HG02938 (cell line): ENCODE results near the gene BTRC.
"Not testable (repeated sequence)": the region's sequence is repeated elsewhere in the genome, so short reads cannot be mapped to it uniquely, and the experiment has no call there.

ENCODE experiments used
- ATAC-seq: cut with Tn5 transposase; IDR thresholded peaks from one replicate; pipeline ENCODE4 v1.9.1; 2021; ENCODE audit warnings: mild to moderate bottlenecking, moderate library complexity; ENCODE audit not compliant: unreplicated experiment

BTRC gene

GRCh38 chr10:101353692-101354327 lies at the start of gene BTRC:
Gene BTRC (plus strand): TSS chr10:101354165. CDS start chr10:101354181, 16 bp downstream.
- peak; percentile 93 for ATAC-seq

GRCh38 chr10:101304316-101304715 lies 49.6 kb upstream of the BTRC start:
- ATAC-seq: no peak

- no peak for ATAC-seq
Observed at GRCh38 chr10:101305320-101306241, 48.4 kb upstream of the BTRC start.

- no peak for ATAC-seq
Observed at GRCh38 chr10:101308051-101308450, 45.9 kb upstream of the BTRC start.

DNA sequence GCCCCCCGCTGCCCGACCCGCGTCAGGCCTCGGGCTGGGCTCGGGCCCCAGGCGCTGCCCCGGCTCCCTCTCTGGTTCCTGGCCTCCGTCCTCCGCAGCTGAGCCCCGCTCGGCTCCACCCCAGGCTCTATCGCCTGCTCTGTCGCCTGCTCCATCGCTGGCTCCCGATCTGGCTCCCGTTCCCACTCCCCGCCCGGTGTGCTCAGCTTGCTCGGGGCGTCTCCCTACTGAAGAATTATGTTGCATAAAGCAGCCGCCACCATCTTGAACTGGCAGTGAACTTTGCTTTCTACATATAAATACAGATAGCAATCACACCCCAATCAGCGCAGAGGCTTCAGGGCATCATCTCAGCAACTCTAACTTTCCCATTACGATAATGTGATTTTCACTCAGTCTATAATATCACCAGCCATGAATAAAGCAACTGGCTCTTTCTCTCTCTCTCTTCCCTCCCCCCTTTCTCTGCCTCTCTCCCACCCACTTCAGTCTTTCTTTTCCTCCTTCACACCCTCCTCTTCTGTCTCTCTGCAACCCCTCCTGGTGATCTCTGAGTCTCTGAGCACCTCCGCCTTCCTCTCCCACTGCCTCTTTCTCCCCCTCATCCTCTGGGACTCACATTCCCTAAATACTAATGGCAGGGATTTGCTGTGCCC lies 43.3 kb upstream of the BTRC start:
- ATAC-seq: no peak

- ATAC-seq: no peak
Observed at GRCh38 chr10:101311185-101312066, 42.5 kb upstream of the BTRC start.

- ATAC-seq: no peak
Observed at GRCh38 chr10:101319241-101319915, 34.6 kb upstream of the BTRC start.

GRCh38 chr10:101321073-101321472 lies 32.9 kb upstream of the BTRC start:
- ATAC-seq: no peak

DNA sequence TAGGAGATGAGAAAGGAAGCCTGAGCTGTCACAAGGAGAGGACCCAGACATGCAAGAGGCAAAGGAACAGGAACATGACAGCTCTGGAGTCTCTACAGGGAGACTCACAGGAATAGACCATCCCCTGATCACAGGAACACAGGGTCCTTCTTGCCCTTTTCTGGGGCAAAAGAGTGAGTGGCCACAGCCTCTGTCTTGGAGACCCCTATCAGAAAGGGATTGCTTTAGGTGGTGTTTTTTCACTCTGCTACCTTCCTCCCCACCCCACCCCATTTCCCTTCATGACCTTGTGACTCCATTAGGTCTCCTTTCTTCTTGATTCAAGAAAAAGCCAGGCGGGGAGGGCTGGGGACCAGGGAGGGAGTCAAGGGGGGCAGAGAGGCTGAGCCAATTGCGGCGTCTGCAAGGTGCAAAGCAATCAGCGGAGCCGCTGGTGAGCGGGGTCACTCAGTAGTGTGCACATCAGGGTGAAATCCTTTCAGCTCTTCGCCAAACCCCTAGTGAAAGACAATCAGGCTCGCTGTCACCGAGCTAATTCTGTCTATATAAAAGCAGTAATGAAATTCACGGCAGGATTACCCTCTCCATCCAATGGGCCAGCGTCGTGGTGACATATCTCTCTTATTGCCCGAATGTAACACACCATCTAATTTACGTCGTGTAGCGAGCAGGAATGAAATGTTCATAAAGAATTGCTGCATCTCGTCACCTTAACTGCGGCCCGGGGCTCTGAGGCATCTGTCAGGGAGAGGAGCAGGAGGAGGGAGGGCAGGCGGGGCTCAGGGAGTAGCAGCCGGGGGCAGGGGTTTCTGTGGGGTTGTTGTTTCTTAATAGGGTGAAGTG lies 31.5 kb upstream of the BTRC start:
- ATAC-seq: no peak

DNA sequence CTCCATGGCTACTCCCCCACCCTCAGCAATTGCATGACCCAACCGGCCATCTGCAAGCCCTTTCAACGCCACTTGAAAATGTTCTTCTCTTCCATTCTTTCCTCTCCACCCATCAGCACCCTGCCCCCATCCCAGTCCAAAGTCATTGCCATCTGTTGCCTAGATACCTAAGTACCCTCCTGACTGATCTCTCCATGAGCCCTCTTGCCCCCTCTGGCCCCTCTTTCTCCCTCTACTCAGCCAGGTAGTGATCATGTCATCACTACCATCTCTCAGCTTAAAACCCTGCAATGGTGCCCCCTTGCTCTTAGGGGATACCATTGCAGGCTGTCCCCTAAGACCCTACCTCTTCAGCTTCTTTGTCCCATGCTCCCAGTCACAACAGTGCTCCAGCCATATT lies 30.5 kb upstream of the BTRC start:
- ATAC-seq: no peak

- not testable (repeated sequence) for ATAC-seq
Observed at GRCh38 chr10:101327454-101327853, 26.5 kb upstream of the BTRC start.

DNA sequence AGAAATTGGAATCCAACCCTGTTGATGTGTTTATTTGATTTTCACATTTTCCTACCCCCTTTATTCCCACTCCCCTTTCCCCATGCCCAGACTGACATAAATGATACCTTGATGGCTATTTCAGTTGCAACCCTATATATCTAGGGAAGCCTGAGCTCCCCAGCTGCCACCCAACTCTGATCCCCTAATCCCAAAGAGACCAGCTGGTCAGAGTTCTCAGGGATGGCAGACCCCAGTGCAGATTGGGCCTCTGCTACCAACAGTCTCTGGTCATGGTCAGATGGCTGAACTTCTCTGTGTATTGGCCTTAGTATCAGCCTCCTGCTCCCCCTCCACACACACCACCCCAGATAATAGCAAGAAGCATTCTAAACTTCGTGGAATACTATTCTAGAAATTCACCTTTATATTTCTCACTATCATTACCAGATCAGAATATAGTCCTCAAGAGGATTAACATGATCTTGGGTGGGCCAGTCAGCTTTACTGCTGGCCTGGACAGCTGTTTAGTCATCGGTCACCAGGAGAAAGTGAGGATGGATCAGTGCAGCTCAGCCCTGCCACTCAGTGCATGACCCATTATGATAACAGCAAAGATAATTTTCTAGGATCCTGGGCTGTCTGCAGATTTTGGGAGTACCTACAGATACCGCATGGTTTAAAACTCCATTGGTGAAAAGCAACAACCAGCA lies 24.5 kb upstream of the BTRC start:
- ATAC-seq: no peak

GRCh38 chr10:101330231-101330630 lies 23.7 kb upstream of the BTRC start:
- ATAC-seq: no peak

- no peak for ATAC-seq
Observed at GRCh38 chr10:101330631-101331225, 23.2 kb upstream of the BTRC start.

DNA sequence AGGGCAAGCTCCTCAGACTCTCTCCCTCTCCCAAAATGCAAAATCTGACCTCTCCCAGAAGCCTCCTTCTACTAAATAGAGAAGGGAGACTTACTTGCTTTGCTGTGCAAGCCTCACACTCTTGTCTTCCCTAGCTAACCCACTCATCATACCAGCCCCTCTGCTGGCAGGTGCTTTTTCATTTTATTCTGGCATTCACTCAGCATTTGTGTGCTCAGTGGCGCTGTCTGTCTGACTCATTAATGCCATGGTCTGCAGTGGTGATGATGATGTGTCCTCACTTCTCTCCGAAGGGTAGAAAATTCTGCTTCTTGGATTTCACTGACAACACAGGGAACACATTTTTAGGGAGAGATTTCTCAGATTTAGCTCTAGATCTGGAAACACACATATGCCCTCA lies 22.0 kb upstream of the BTRC start:
- no peak for ATAC-seq

GRCh38 chr10:101334259-101334658 lies 19.7 kb upstream of the BTRC start:
- not testable (repeated sequence) for ATAC-seq

DNA sequence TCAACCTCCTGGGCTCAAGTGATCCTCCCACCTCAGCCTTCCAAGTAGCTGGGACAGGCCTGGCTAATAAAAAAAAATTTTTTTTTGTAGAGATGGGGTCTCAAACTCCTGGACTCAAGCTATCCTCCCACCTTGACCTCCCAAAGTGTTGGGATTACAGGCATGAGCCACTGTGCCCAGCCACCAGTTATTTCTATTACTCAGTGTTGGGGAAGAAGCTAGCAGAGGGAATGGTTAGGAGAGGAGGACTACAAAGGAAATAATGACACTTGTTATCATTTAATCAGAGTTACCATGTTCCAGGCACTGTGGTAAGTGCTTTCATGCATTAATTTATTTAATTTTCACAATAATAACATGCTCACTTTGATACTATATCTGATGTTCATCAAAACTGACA lies 17.6 kb upstream of the BTRC start:
- no peak for ATAC-seq

DNA sequence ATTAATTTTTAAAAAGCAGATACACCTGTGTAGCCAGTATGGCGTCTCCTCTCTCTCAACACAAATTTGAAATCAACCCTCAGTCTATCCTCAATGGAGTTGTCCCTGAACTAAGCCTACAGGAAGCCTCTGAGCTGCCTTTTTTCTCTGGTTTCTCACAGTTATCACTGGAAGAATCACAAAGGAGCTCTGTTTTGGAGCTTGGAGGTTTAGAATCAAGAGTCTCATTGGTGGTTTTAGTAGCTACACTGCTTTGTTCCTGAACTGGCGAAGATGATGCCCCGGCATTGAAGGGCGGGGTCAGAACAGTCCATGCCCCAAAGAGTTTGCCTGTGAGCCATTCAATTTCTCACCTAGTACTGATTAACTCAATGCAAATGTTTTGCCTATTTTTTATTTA lies 16.1 kb upstream of the BTRC start:
- ATAC-seq: no peak
